RWPE2 (cell line): Measurements from ENCODE around the gene PADI2.

Experiments
- ATAC-seq: fragments of 200-7000 bp; cut with Tn5 transposase; 3 replicates; pipeline ENCODE4 v1.9.1; 2021; ENCODE audit warnings: low read depth
- DNase-seq: peaks from one replicate; pipeline ENCODE4 v3.0.0-alpha.2; 2020; ENCODE audit warnings: low spot score
- H3K27ac ChIP-seq: fragments of 450-650 bp; 2 replicates; pipeline ENCODE4 v1.5.1; 2017; ENCODE audit warnings: mild to moderate bottlenecking; ENCODE audit not compliant: poor library complexity, severe bottlenecking
- H3K27me3 ChIP-seq: fragments of 250-450 bp; sonication (Bioruptor Pico); 2 replicates; pipeline ENCODE4 v1.5.1; 2021; ENCODE audit warnings: mild to moderate bottlenecking, moderate library complexity; ENCODE audit not compliant: insufficient read depth, poor library complexity, severe bottlenecking
- H3K36me3 ChIP-seq: fragments of 250-450 bp; sonication (Bioruptor Pico); 2 replicates; pipeline ENCODE4 v1.5.1; 2020; ENCODE audit warnings: low read depth, mild to moderate bottlenecking, moderate library complexity
- H3K4me1 ChIP-seq: fragments of 250-450 bp; sonication (Bioruptor Pico); 2 replicates; pipeline ENCODE4 v1.5.1; 2021; ENCODE audit warnings: mild to moderate bottlenecking, moderate library complexity; ENCODE audit not compliant: insufficient read depth, poor library complexity, severe bottlenecking
- H3K4me3 ChIP-seq: fragments of 250-450 bp; sonication (Bioruptor Pico); 2 replicates; pipeline ENCODE4 v1.5.1; 2021; ENCODE audit warnings: mild to moderate bottlenecking, moderate library complexity; ENCODE audit not compliant: severe bottlenecking
- H3K9me3 ChIP-seq: fragments of 250-450 bp; sonication (Bioruptor Pico); 2 replicates; pipeline ENCODE4 v1.5.1; 2021; ENCODE audit warnings: mild to moderate bottlenecking, moderate library complexity; ENCODE audit not compliant: severe bottlenecking
- CTCF ChIP-seq: fragments of 450-650 bp; IDR thresholded peaks from one replicate; pipeline ENCODE4 v1.5.1; 2017; ENCODE audit warnings: mild to moderate bottlenecking, moderate library complexity; ENCODE audit not compliant: poor library complexity, severe bottlenecking

The PADI2 gene

GRCh38 chr1:17060306-17060749, 58.9 kb downstream of the PADI2 start:
- H3K4me1 ChIP-seq, result peaks cover 6% of the 10 kb centered on the region
- ATAC-seq (no peak), DNase-seq (no peak)
- H3K27ac ChIP-seq, result no peak overlapping the region
- TF ChIP-seq CTCF, result no peak
- H3K36me3 ChIP-seq, result no peaks in the 10 kb centered on the region; the same call in 1 of the 2 replicates
- no peaks in the 10 kb centered on the region for H3K27me3 ChIP-seq
- peaks cover 6% of the 10 kb centered on the region for H3K9me3 ChIP-seq
- no peak overlapping the region for H3K4me3 ChIP-seq

- peak; percentile 78 for TF ChIP-seq CTCF
- no peak overlapping the region for H3K4me3 ChIP-seq
- H3K27ac ChIP-seq, result no peak overlapping the region
- H3K27me3 ChIP-seq, result no peaks in the 10 kb centered on the region
- ATAC-seq, result peak; percentile 91
- H3K36me3 ChIP-seq, result no peaks in the 10 kb centered on the region; the same call in 1 of the 2 replicates
- H3K9me3 ChIP-seq, result peaks cover 3% of the 10 kb centered on the region
- peaks cover 6% of the 10 kb centered on the region for H3K4me1 ChIP-seq
- DNase-seq, result no peak
Measured at GRCh38 chr1:17059391-17060305, 59.6 kb downstream of the PADI2 start.

- Histone ChIP-seq H3K4me1 (peaks cover 10% of the 10 kb centered on the region), H3K36me3 (peaks cover 11% of the 10 kb centered on the region), H3K4me3 (no peak overlapping the region), H3K9me3 (no peaks in the 10 kb centered on the region), H3K27ac (no peak overlapping the region), H3K27me3 (no peaks in the 10 kb centered on the region)
- DNase-seq (no peak), ATAC-seq (no peak)
- TF ChIP-seq CTCF, result no peak
Measured at GRCh38 chr1:17056551-17056950, 62.7 kb downstream of the PADI2 start.

- TF ChIP-seq CTCF, result no peak
- Histone ChIP-seq H3K4me1 (peaks cover 10% of the 10 kb centered on the region), H3K9me3 (no peaks in the 10 kb centered on the region), H3K4me3 (no peak overlapping the region), H3K27me3 (no peaks in the 10 kb centered on the region), H3K27ac (no peak overlapping the region), H3K36me3 (peaks cover 19% of the 10 kb centered on the region)
- ATAC-seq (no peak), DNase-seq (no peak)
Measured at GRCh38 chr1:17055801-17056200, 63.5 kb downstream of the PADI2 start.
